ENCODE results near the gene OSBPL5. TPM values are rescaled to one million over a fixed set of nuclear protein-coding genes. Genes with fewer than 3 reads are reported as not detected.

OSBPL5 gene
- total RNA-seq, 1 donor from 2014 or later = 88.4 TPM

DNA sequence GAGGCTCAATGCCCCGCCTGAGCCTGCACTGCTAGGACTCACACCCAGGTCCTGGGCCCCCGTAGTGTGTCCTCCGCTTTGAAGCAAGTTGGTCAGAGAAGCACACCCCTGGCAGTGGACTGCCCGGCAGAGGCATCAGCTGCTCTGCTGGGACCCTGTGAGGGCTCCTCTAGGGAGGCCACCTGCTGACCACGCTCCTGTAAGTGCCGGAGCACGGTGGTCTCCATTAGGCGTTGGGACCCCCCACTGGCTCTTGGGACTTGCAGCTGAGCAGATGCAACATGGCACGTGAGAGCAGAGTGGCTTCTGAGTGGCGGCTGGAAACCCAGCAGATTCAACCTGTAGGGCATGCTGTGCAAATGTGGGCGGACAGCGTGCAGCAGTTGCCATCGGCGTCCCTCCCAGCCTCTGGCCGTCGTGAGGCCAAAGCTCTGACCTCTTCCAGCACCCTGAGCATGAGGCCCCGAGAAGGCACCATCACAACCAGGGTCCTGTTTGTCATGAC lies 36.6 kb upstream of the OSBPL5 start:
- Histone ChIP-seq H3K4me1 (peaks cover 12% of the 10 kb centered on the region), H3K9me3 (no peaks in the 10 kb centered on the region), H3K36me3 (no peaks in the 10 kb centered on the region), H3K4me3 (no peak overlapping the region), H3K27ac (no peak overlapping the region), H3K27me3 (no peaks in the 10 kb centered on the region)
- DNase-seq (ENCODE audit: extremely low spot score in 2 of 2) = no peak
- intact Hi-C loops (cut with DNase I) = no loop called here
- no peak for TF ChIP-seq POLR2A (IDR thresholded peaks at IDR 0.05)
- no peak for TF ChIP-seq POLR2AphosphoS5 (IDR thresholded peaks at IDR 0.05; ENCODE audit: insufficient read depth in 1 of 2, low read depth in 1 of 2)
- TF ChIP-seq, protein P1, sequence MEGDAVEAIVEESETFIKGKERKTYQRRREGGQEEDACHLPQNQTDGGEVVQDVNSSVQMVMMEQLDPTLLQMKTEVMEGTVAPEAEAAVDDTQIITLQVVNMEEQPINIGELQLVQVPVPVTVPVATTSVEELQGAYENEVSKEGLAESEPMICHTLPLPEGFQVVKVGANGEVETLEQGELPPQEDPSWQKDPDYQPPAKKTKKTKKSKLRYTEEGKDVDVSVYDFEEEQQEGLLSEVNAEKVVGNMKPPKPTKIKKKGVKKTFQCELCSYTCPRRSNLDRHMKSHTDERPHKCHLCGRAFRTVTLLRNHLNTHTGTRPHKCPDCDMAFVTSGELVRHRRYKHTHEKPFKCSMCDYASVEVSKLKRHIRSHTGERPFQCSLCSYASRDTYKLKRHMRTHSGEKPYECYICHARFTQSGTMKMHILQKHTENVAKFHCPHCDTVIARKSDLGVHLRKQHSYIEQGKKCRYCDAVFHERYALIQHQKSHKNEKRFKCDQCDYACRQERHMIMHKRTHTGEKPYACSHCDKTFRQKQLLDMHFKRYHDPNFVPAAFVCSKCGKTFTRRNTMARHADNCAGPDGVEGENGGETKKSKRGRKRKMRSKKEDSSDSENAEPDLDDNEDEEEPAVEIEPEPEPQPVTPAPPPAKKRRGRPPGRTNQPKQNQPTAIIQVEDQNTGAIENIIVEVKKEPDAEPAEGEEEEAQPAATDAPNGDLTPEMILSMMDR (IDR thresholded peaks at IDR 0.05) = no peak

DNA sequence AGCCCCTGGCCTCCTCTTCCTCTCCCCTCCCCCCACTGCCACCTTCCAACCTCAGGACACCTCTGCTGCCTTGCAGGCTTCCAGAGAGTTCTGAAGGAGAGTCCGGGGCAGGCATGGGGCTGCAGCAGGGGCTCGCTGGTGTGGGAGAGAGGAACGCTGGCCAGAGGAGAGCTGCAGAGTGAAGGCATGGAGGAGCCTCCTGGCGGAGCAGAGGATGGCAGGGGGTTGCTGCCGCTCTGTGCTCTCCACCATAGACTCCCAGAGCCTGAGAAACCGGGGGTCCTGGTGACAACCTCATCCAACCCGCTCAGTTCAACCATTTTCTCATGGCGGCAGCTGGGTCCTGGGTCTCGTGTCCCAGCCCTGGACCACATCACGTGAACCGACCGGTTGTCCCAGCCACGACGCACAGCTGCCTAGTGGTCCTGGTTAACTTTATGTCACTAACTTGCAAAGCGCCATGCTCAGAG lies 36.0 kb upstream of the OSBPL5 start:
- Histone ChIP-seq H3K27me3 (no peaks in the 10 kb centered on the region), H3K4me3 (no peak overlapping the region), H3K9me3 (no peaks in the 10 kb centered on the region), H3K4me1 (peaks cover 12% of the 10 kb centered on the region), H3K36me3 (no peaks in the 10 kb centered on the region), H3K27ac (no peak overlapping the region)
- intact Hi-C loops (cut with DNase I) = no loop called here
- no peak for DNase-seq (ENCODE audit: extremely low spot score in 2 of 2)
- TF ChIP-seq, protein P1 (IDR thresholded peaks at IDR 0.05) = no peak
- no peak for TF ChIP-seq POLR2AphosphoS5 (IDR thresholded peaks at IDR 0.05; ENCODE audit: insufficient read depth in 1 of 2, low read depth in 1 of 2)
- no peak for TF ChIP-seq POLR2A (IDR thresholded peaks at IDR 0.05)

GRCh38 chr11:3200388-3201111 lies 35.4 kb upstream of the OSBPL5 start:
- Histone ChIP-seq H3K4me1 (peaks cover 12% of the 10 kb centered on the region), H3K9me3 (no peaks in the 10 kb centered on the region), H3K4me3 (no peak overlapping the region), H3K36me3 (no peaks in the 10 kb centered on the region), H3K27me3 (no peaks in the 10 kb centered on the region), H3K27ac (no peak overlapping the region)
- TF ChIP-seq POLR2AphosphoS5 (IDR thresholded peaks at IDR 0.05; ENCODE audit: insufficient read depth in 1 of 2, low read depth in 1 of 2) = no peak
- TF ChIP-seq, protein P1 (IDR thresholded peaks at IDR 0.05) = no peak
- TF ChIP-seq POLR2A (IDR thresholded peaks at IDR 0.05) = no peak
- no peak for DNase-seq (ENCODE audit: extremely low spot score in 2 of 2)
- intact Hi-C loops (cut with DNase I) = no loop called here

DNA sequence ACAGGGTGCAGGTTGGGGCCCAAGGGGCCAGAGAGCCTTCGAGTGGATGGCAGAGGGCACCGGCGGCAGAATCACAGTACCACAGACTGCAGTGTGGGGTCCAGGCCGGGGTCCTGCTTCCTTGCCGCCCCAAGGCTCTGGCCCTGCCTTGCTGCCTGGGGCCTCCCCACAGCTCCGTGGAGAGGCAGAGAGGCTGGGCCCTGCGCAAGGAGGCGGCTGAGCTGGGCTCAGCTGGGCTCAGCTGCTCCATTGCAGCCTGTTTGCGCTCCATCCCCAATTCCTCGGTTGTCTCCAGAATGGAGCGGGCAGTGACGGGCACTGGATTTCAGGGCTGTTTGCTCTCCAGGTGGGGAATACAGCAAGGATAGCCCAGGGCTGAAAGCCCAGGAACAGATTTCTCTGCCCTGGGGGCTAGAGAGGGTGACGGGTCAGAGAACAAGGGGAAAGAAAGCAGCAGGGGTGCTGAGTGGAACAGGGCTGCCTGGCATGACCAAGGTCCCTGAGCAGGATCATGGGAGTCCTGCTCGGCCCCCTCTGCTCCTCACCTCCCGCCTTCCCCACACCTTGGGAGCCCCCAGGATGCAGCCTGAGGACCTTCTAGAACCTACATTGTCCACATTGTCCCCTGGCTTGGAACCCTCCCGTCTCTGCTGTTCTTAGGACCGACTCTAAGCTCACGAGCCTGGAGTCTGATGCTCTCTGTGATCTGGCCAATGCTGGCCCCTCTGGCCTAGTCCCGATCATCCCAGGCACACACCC lies 34.6 kb upstream of the OSBPL5 start:
- H3K4me3 ChIP-seq = no peak overlapping the region
- DNase-seq (ENCODE audit: extremely low spot score in 2 of 2) = no peak
- intact Hi-C loops (cut with DNase I) = no loop called here
- no peaks in the 10 kb centered on the region for H3K27me3 ChIP-seq
- TF ChIP-seq POLR2A (IDR thresholded peaks at IDR 0.05) (no peak), POLR2AphosphoS5 (IDR thresholded peaks at IDR 0.05; ENCODE audit: insufficient read depth in 1 of 2, low read depth in 1 of 2) (no peak)
- TF ChIP-seq, protein P1 (IDR thresholded peaks at IDR 0.05) = no peak
- peaks cover 12% of the 10 kb centered on the region for H3K4me1 ChIP-seq
- H3K9me3 ChIP-seq = no peaks in the 10 kb centered on the region
- H3K27ac ChIP-seq = no peak overlapping the region
- no peaks in the 10 kb centered on the region for H3K36me3 ChIP-seq
